ENCODE data around the gene SLC14A1.

SLC14A1 gene

GRCh38 chr18:45723567-45724355 lies at the start of gene SLC14A1:
Gene SLC14A1, plus strand, starts transcription at chr18:45724181. Its CDS starts 6,140 bp downstream, at chr18:45730321.
- no peak for DNase-seq

GRCh38 chr18:45677276-45677807 lies 46.6 kb upstream of the SLC14A1 start:
- no peak for DNase-seq

GRCh38 chr18:45678441-45678840 lies 45.5 kb upstream of the SLC14A1 start:
- DNase-seq: no peak

- DNase-seq: no peak
Measured at GRCh38 chr18:45678850-45679249, 45.1 kb upstream of the SLC14A1 start.

- no peak for DNase-seq
Measured at GRCh38 chr18:45680066-45680690, 43.8 kb upstream of the SLC14A1 start.

GRCh38 chr18:45682181-45682580 lies 41.8 kb upstream of the SLC14A1 start:
- DNase-seq: no peak

- DNase-seq: no peak
Measured at GRCh38 chr18:45684341-45685115, 39.5 kb upstream of the SLC14A1 start.

GRCh38 chr18:45686891-45687611 lies 36.9 kb upstream of the SLC14A1 start:
- peak; percentile 69 for DNase-seq

- no peak for DNase-seq
Measured at GRCh38 chr18:45687621-45688020, 36.4 kb upstream of the SLC14A1 start.

GRCh38 chr18:45688113-45688512 lies 35.9 kb upstream of the SLC14A1 start:
- no peak for DNase-seq

GRCh38 chr18:45688833-45689232 lies 35.1 kb upstream of the SLC14A1 start:
- DNase-seq: no peak

GRCh38 chr18:45689396-45689795 lies 34.6 kb upstream of the SLC14A1 start:
- no peak for DNase-seq

- DNase-seq: peak; percentile 74
Measured at GRCh38 chr18:45690975-45691815, 32.8 kb upstream of the SLC14A1 start.

- no peak for DNase-seq
Measured at GRCh38 chr18:45691816-45692179, 32.2 kb upstream of the SLC14A1 start.

GRCh38 chr18:45702708-45703265 lies 21.2 kb upstream of the SLC14A1 start:
- DNase-seq: no peak

GRCh38 chr18:45708831-45709230 lies 15.2 kb upstream of the SLC14A1 start:
- no peak for DNase-seq

GRCh38 chr18:45712061-45712460 lies 11.9 kb upstream of the SLC14A1 start:
- no peak for DNase-seq

GRCh38 chr18:45713239-45713638 lies 10.7 kb upstream of the SLC14A1 start:
- DNase-seq: no peak

GRCh38 chr18:45715212-45715780 lies 8.7 kb upstream of the SLC14A1 start:
- DNase-seq: no peak

- no peak for DNase-seq
Measured at GRCh38 chr18:45719106-45719505, 4.9 kb upstream of the SLC14A1 start.

- peak; percentile 80 for DNase-seq
Measured at GRCh38 chr18:45722899-45723298, 1.1 kb upstream of the SLC14A1 start.

Measured in RPMI8226 (cell line).